Calu3 (cell line): Measurements from ENCODE around the gene DMPK. TPM values are rescaled to one million over a fixed set of nuclear protein-coding genes. Genes with fewer than 3 reads are reported as not detected.

Experiments
- BruUV-seq: library from RNA; stranded (reverse); fragments of 400-500 nt; replicated peaks from 2 replicates; lab custom pipeline; 2021; lab: Mats Ljungman, UMichigan
- CTCF ChIA-PET: fragments of 300-600 bp; sonication (Branson Sonifier 250); formaldehyde crosslinking; loops from one replicate; lab custom pipeline; 2022; ENCODE audit warnings: antibody characterized with exemption; lab: Charles Lee
- DNase-seq: peaks from one replicate; pipeline ENCODE4 v3.0.0; 2022
- H3K27ac Mint-ChIP-seq: one replicate; pipeline ENCODE4 v1.8.0; 2022; ENCODE audit warnings: mixed read lengths; ENCODE audit not compliant: unreplicated experiment
- H3K27me3 Mint-ChIP-seq: one replicate; pipeline ENCODE4 v1.8.0; 2022; ENCODE audit warnings: mixed read lengths; ENCODE audit not compliant: unreplicated experiment
- H3K36me3 Mint-ChIP-seq: one replicate; pipeline ENCODE4 v1.8.0; 2022; ENCODE audit warnings: mild to moderate bottlenecking, moderate library complexity, mixed read lengths; ENCODE audit not compliant: insufficient read depth, unreplicated experiment
- H3K4me1 Mint-ChIP-seq: one replicate; pipeline ENCODE4 v1.8.0; 2022; ENCODE audit warnings: mild to moderate bottlenecking, low read depth, mixed read lengths; ENCODE audit not compliant: unreplicated experiment
- H3K4me3 Mint-ChIP-seq: one replicate; pipeline ENCODE4 v1.8.0; 2022; ENCODE audit warnings: mild to moderate bottlenecking, low read depth, moderate library complexity, mixed read lengths; ENCODE audit not compliant: unreplicated experiment
- H3K9me3 Mint-ChIP-seq: one replicate; pipeline ENCODE4 v1.8.0; 2022; ENCODE audit warnings: low read depth, mixed read lengths; ENCODE audit not compliant: unreplicated experiment
- CTCF ChIP-seq: fragments of 200-600 bp; IDR thresholded peaks from one replicate; pipeline ENCODE4 v1.8.0; 2022; ENCODE audit warnings: antibody characterized with exemption; ENCODE audit not compliant: unreplicated experiment
- intact Hi-C: fragments of 100-400 bp; cut with micrococcal nuclease; formaldehyde crosslinking; loops from one replicate; pipeline ENCODE4 v1.10.0; 2022; ENCODE audit not compliant: unreplicated experiment
- total RNA-seq: library from RNA; stranded (reverse); gene quantifications from 2 replicates; pipeline ENCODE4 v1.2.3, GENCODE V29; 2022

DMPK gene
- total RNA-seq, 1 experiment from 2014 or later: 70.8 TPM

DNA sequence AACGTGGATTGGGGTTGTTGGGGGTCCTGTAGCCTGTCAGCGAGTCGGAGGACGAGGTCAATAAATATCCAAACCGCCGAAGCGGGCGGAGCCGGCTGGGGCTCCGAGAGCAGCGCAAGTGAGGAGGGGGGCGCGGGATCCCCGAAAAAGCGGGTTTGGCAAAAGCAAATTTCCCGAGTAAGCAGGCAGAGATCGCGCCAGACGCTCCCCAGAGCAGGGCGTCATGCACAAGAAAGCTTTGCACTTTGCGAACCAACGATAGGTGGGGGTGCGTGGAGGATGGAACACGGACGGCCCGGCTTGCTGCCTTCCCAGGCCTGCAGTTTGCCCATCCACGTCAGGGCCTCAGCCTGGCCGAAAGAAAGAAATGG is 12.5 kb downstream of the DMPK start:
- no TSS peak for BruUV-seq
- Mint-ChIP-seq H3K27ac (peak overlapping the region; percentile 88), H3K4me1 (peaks cover 21% of the 10 kb centered on the region), H3K4me3 (peak overlapping the region; percentile 84), H3K9me3 (no peaks in the 10 kb centered on the region), H3K36me3 (peaks cover 85% of the 10 kb centered on the region), H3K27me3 (no peaks in the 10 kb centered on the region)
- DNase-seq: peak; percentile 41
- CTCF ChIA-PET: interaction anchor here (0.6 to 4.8 kb wide), 25 partner anchors 9 to 947 kb away, joined by 3 to 46 read pairs (median 6); partner anchors contain the start of genes DMPK, DMWD, FBXO46 and FOXA3
- intact Hi-C loops: loop anchor here (2.0 to 5.0 kb wide), 2 partner anchors 29 to 53 kb away; no protein-coding TSS in a partner anchor
- TF ChIP-seq CTCF: no peak

DNA sequence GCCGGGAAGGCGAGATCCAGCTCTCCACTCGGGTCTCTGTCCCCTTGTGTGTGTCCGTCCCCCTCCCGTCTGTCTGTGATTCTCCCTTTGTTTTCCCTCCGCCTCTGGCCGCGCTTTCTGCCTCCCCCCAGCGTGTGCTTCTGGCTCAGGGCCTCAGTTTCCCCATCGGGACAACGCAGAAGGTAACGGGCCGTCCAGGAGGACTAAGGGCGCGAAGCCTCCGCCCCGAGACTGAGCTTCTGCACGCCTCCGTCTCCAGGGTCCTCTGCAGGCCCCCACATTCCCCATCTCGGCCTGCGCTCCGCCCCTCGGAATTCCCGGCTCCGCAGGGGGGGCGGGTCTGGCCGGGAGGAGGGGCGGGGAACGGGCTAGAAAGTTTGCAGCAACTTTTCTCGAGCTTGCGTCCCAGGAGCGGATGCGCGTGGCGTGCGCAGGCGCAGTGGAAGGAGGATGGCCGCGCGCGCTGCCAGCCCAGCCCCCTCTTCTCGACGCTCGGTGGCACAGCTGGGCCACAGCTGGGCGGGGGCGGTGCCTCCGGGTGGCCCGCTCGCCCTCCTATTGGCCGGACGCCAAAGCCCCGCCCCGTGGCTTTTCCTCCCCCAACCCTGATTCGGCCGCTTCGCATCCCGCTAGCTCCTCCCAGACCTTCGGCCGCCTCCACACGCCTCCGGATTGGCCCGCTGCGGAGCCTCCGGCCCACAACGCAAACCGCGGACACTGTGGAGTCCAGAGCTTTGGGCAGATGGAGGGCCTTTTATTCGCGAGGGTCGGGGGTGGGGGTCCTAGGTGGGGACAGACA is 13.1 kb downstream of the DMPK start, which contains the start of gene SIX5:
SIX5 (minus strand) TSS at position 269 of the 799 bp plus-strand sequence. CDS start 408 bp downstream, outside the sequence.
- CTCF ChIA-PET: interaction anchor here (0.6 to 4.8 kb wide), 30 partner anchors 8 to 947 kb away, joined by 3 to 46 read pairs (median 5); partner anchors contain the start of genes DMPK, DMWD, FBXO46 and FOXA3
- H3K36me3 Mint-ChIP-seq: peaks cover 84% of the 10 kb centered on the region
- TSS peak; percentile 49 for BruUV-seq
- no peaks in the 10 kb centered on the region for H3K27me3 Mint-ChIP-seq
- intact Hi-C loops: loop anchor here (2.0 to 5.0 kb wide), 2 partner anchors 30 to 52 kb away; no protein-coding TSS in a partner anchor
- H3K27ac Mint-ChIP-seq: peak within 1 kb of the TSS; percentile 88
- TF ChIP-seq CTCF: no peak
- peaks cover 21% of the 10 kb centered on the region for H3K4me1 Mint-ChIP-seq
- no peaks in the 10 kb centered on the region for H3K9me3 Mint-ChIP-seq
- DNase-seq: peak; percentile 100
- peak within 1 kb of the TSS; percentile 84 for H3K4me3 Mint-ChIP-seq

GRCh38 chr19:45768655-45768983 is 13.7 kb downstream of the DMPK start:
- H3K36me3 Mint-ChIP-seq: peaks cover 78% of the 10 kb centered on the region
- no peaks in the 10 kb centered on the region for H3K9me3 Mint-ChIP-seq
- peaks cover 21% of the 10 kb centered on the region for H3K4me1 Mint-ChIP-seq
- no TSS peak for BruUV-seq
- H3K27ac Mint-ChIP-seq: peak overlapping the region; percentile 88
- CTCF ChIA-PET: interaction anchor here (0.6 to 4.8 kb wide), 8 partner anchors 31 to 283 kb away, joined by 3 to 46 read pairs (median 17); partner anchors contain the start of genes FBXO46, QPCTL and SNRPD2
- intact Hi-C loops: loop anchor here (2.0 to 5.0 kb wide), 2 partner anchors 30 to 51 kb away; no protein-coding TSS in a partner anchor
- no peaks in the 10 kb centered on the region for H3K27me3 Mint-ChIP-seq
- H3K4me3 Mint-ChIP-seq: peak overlapping the region; percentile 84
- TF ChIP-seq CTCF: no peak
- peak; percentile 70 for DNase-seq

DNA sequence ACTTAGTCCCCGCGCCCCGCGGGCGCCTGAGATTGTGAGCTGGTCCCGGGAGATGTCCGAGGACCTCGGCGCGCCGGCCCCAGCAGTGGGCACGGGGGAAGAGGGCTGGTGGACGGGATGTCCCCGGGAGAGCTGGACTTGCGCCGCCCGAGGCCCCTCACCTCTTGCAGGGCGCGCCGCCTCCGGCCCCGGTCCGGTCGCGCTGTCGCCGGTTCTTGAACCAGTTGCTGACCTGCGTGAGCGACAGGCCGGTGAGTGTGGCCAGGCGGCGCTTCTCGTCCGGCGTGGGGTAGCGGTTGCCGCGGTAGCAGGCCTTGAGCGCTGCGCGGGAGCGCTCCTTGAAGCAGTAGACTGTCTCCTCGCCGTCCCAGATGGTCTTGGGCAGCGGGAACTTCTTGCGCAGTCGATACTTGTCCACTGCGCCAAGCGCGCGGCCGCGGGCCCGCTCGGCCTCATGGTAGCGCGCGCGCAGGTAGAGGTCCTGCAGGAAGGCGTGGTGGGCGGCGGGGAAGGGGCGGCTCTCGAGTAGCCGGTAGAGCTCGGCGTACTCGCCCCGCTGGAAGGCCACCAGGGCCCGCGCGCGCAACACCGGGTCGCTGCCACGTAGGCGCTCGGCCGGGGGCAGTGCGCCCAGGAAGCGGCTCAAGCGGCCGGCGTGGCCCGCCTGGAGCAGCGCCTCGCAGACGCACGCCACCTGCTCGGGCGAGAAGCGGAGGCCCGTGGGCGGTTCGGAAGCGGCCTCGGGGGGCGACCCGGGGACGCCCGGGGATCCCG is 14.2 kb downstream of the DMPK start:
- DNase-seq: peak; percentile 83
- no TSS peak for BruUV-seq
- H3K9me3 Mint-ChIP-seq: no peaks in the 10 kb centered on the region
- TF ChIP-seq CTCF: no peak
- no peaks in the 10 kb centered on the region for H3K27me3 Mint-ChIP-seq
- peak overlapping the region; percentile 88 for H3K27ac Mint-ChIP-seq
- intact Hi-C loops: loop anchor here (2.0 to 5.0 kb wide), 2 partner anchors 31 to 51 kb away; no protein-coding TSS in a partner anchor
- CTCF ChIA-PET: interaction anchor here (0.8 to 4.8 kb wide), 5 partner anchors 11 to 90 kb away, joined by 3 to 46 read pairs (median 16); partner anchors contain the start of genes QPCTL and SNRPD2
- peak overlapping the region; percentile 84 for H3K4me3 Mint-ChIP-seq
- H3K36me3 Mint-ChIP-seq: peaks cover 72% of the 10 kb centered on the region
- peaks cover 21% of the 10 kb centered on the region for H3K4me1 Mint-ChIP-seq
